IMR-90 (cell line): Measurements from ENCODE around the gene NEGR1. TPM values are rescaled to one million over a fixed set of nuclear protein-coding genes. Genes with fewer than 3 reads are reported as not detected.

Experiments used
- ATAC-seq: fragments of 200-7000 bp; cut with Tn5 transposase; 2 replicates; pipeline ENCODE4 v1.9.1; 2020; ENCODE audit warnings: low read depth, mild to moderate bottlenecking, moderate library complexity
- BruUV-seq: library from RNA; stranded (reverse); fragments of 400-500 nt; replicated peaks from 2 replicates; lab custom pipeline; 2021; lab: Mats Ljungman, UMichigan
- CTCF ChIA-PET: fragments of 300-600 bp; formaldehyde crosslinking; extraction: SDS; loops from one replicate; lab custom pipeline; 2021; ENCODE audit warnings: antibody characterized with exemption; lab: Yijun Ruan, JAX
- POLR2A ChIA-PET: fragments of 300-600 bp; sonication (Branson Sonifier 250); formaldehyde crosslinking; loops from one replicate; lab custom pipeline; 2022; ENCODE audit warnings: antibody characterized with exemption; ENCODE audit not compliant: unreplicated experiment; lab: Charles Lee
- DNase-seq: peaks from one replicate; pipeline ENCODE4 v3.0.0; 2013
- H2AFZ ChIP-seq: replicated peaks from 2 replicates; pipeline ENCODE3; 2013; ENCODE audit warnings: low read length, mild to moderate bottlenecking; ENCODE audit not compliant: poor library complexity
- H2AK5ac ChIP-seq: 2 replicates; pipeline ENCODE4 v1.6.1; 2013; ENCODE audit warnings: low read depth, low read length, inconsistent platforms
- H2AK9ac ChIP-seq: replicated peaks from 2 replicates; pipeline ENCODE3; 2013; ENCODE audit warnings: mild to moderate bottlenecking, low read depth, low read length, moderate library complexity; ENCODE audit not compliant: poor library complexity
- H2BK120ac ChIP-seq: 2 replicates; pipeline ENCODE4 v1.6.1; 2013; ENCODE audit warnings: low read depth, low read length, inconsistent platforms
- H2BK15ac ChIP-seq: 3 replicates; pipeline ENCODE4 v1.6.1; 2013; ENCODE audit warnings: low read depth, low read length, inconsistent platforms
- H2BK20ac ChIP-seq: 2 replicates; pipeline ENCODE4 v1.6.1; 2013; ENCODE audit warnings: low read depth, mild to moderate bottlenecking, inconsistent platforms, low read length, moderate library complexity
- H2BK5ac ChIP-seq: 2 replicates; pipeline ENCODE4 v1.6.1; 2013; ENCODE audit warnings: mild to moderate bottlenecking, low read depth, low read length, inconsistent platforms; ENCODE audit not compliant: poor library complexity, severe bottlenecking
- H3K14ac ChIP-seq: replicated peaks from 2 replicates; pipeline ENCODE4 v1.6.1; 2013; ENCODE audit warnings: low read depth, low read length, inconsistent platforms
- H3K18ac ChIP-seq: 2 replicates; pipeline ENCODE4 v1.6.1; 2013; ENCODE audit warnings: low read depth, low read length, control low read depth
- H3K23ac ChIP-seq: 2 replicates; pipeline ENCODE4 v1.6.1; 2013; ENCODE audit warnings: low read depth, low read length, inconsistent platforms
- H3K27ac ChIP-seq: 2 replicates; pipeline ENCODE4 v1.5.1; 2013; ENCODE audit warnings: mild to moderate bottlenecking, control low read depth, low read length; ENCODE audit not compliant: insufficient read depth
- H3K27me3 ChIP-seq: 2 replicates; pipeline ENCODE4 v1.6.1; 2013; ENCODE audit warnings: low read length; ENCODE audit not compliant: control insufficient read depth, insufficient read depth
- H3K36me3 ChIP-seq: 2 replicates; pipeline ENCODE4 v1.6.1; 2013; ENCODE audit warnings: low read length, mixed read lengths; ENCODE audit not compliant: control insufficient read depth, insufficient read depth
- H3K4ac ChIP-seq: 2 replicates; pipeline ENCODE4 v1.6.1; 2013; ENCODE audit warnings: low read depth, low read length, inconsistent platforms
- H3K4me1 ChIP-seq: 2 replicates; pipeline ENCODE4 v1.6.1; 2013; ENCODE audit warnings: low read length, mixed read lengths; ENCODE audit not compliant: control insufficient read depth, insufficient read depth
- H3K4me2 ChIP-seq: 2 replicates; pipeline ENCODE4 v1.6.1; 2013; ENCODE audit warnings: low read depth, mild to moderate bottlenecking, control low read depth, low read length, moderate library complexity
- H3K4me3 ChIP-seq: 2 replicates; pipeline ENCODE4 v1.5.1; 2013; ENCODE audit warnings: low read depth, mild to moderate bottlenecking, control low read depth, low read length, moderate library complexity; ENCODE audit not compliant: insufficient read depth
- H3K56ac ChIP-seq: 2 replicates; pipeline ENCODE4 v1.6.1; 2013; ENCODE audit warnings: low read length, inconsistent platforms; ENCODE audit not compliant: insufficient read depth; ENCODE audit errors: extremely low read depth
- H3K79me1 ChIP-seq, 2 experiments: 2 replicates each; pipeline ENCODE4 v1.6.1; 2013; ENCODE audit warnings: low read length in 2 of 2, inconsistent platforms in 1 of 2, low read depth in 1 of 2
- H3K9ac ChIP-seq: 2 replicates; pipeline ENCODE4 v1.6.1; 2013; ENCODE audit warnings: low read depth, low read length, control low read depth
- H3K9me1 ChIP-seq: 2 replicates; pipeline ENCODE4 v1.6.1; 2013; ENCODE audit warnings: low read length, inconsistent platforms; ENCODE audit not compliant: insufficient read depth
- H3K9me3 ChIP-seq: 2 replicates; pipeline ENCODE4 v1.6.1; 2013; ENCODE audit warnings: low read length; ENCODE audit not compliant: control insufficient read depth, insufficient read depth
- H4K20me1 ChIP-seq: 2 replicates; pipeline ENCODE4 v1.6.1; 2013; ENCODE audit warnings: low read length, inconsistent platforms; ENCODE audit not compliant: insufficient read depth
- H4K5ac ChIP-seq: 2 replicates; pipeline ENCODE4 v1.6.1; 2013; ENCODE audit warnings: mild to moderate bottlenecking, low read depth, low read length, control low read depth
- H4K8ac ChIP-seq, 2 experiments: 2 replicates each; pipeline ENCODE4 v1.6.1; 2013; ENCODE audit warnings: low read depth in 2 of 2, low read length in 2 of 2, control low read depth in 1 of 2, inconsistent platforms in 1 of 2
- H4K91ac ChIP-seq: 2 replicates; pipeline ENCODE4 v1.6.1; 2013; ENCODE audit warnings: low read depth, low read length, inconsistent platforms; ENCODE audit not compliant: insufficient read depth
- CEBPB ChIP-seq: IDR thresholded peaks from 2 replicates; pipeline ENCODE4 v1.6.1; 2012; ENCODE audit warnings: low read depth, low read length, improper control_type of control experiment
- FOS ChIP-seq: fragments of 150-350 bp; IDR thresholded peaks from 2 replicates; pipeline ENCODE4 v1.6.1; 2016; ENCODE audit warnings: low read depth, low read length
- POLR2A ChIP-seq: IDR thresholded peaks from 2 replicates; pipeline ENCODE4 v1.6.1; 2012; ENCODE audit warnings: mild to moderate bottlenecking, low read depth, low read length
- RAD21 ChIP-seq: IDR thresholded peaks from 2 replicates; pipeline ENCODE4 v1.6.1; 2012; ENCODE audit warnings: low read length, improper control_type of control experiment
- RFX5 ChIP-seq: IDR thresholded peaks from 2 replicates; pipeline ENCODE4 v1.8.0; 2012; ENCODE audit warnings: low read depth, mild to moderate bottlenecking, low read length, moderate library complexity
- SMC3 ChIP-seq: fragments of 150-350 bp; IDR thresholded peaks from 2 replicates; pipeline ENCODE4 v1.6.1; 2016; ENCODE audit warnings: low read depth, mild to moderate bottlenecking, antibody characterized with exemption, low read length, moderate library complexity
- WGBS, 2 experiments: methylation state at CpG; one replicate each; pipeline versions ENCODE4 v1.1.5 to v1.1.7; 2013; ENCODE audit warnings: missing lambda C conversion rate in 2 of 2; ENCODE audit not compliant: insufficient read length in 1 of 2; ENCODE audit errors: extremely low coverage in 2 of 2; 5-methylcytosine and 5-hydroxymethylcytosine counted together
- dilution Hi-C: fragments of 300-500 bp; cut with HindIII; formaldehyde crosslinking; loops from one replicate; pipeline ENCODE4 v1.14.3; 2018; ENCODE audit warnings: low sequenced_read_pairs; ENCODE audit not compliant: unreplicated experiment
- in situ Hi-C: fragments of 300-500 bp; cut with MboI; formaldehyde crosslinking; loops from 3 replicates; pipeline ENCODE4 v1.14.3; 2019; ENCODE audit warnings: low sequenced_read_pairs, inconsistent platforms, mixed read lengths
- intact Hi-C: fragments of 100-400 bp; cut with micrococcal nuclease; formaldehyde crosslinking; loops from 2 replicates; pipeline ENCODE4 v1.10.0; 2022
- polyA plus RNA-seq, 3 experiments: library from polyadenylated mRNA; depleted of rRNA; stranded (reverse); fragments of >200 nt; gene quantifications; 2 replicates each; pipeline ENCODE4 v1.2.3, GENCODE V29; 2012; ENCODE audit warnings: low replicate concordance in 1 of 3
- total RNA-seq: library from RNA; depleted of rRNA; stranded (reverse); fragments of >200 nt; gene quantifications from 2 replicates; pipeline ENCODE4 v1.2.3, GENCODE V29; 2012
- TF ChIP-seq, protein P1 (sequence below): conservative IDR thresholded peaks from 2 replicates; pipeline ENCODE4 v1.5.1; 2012; ENCODE audit warnings: mild to moderate bottlenecking, low read depth, low read length, improper control_type of control experiment
- TF ChIP-seq, protein P2 (sequence below): fragments of 150-350 bp; IDR thresholded peaks from 2 replicates; pipeline ENCODE4 v1.6.1; 2017; ENCODE audit warnings: mild to moderate bottlenecking, antibody characterized with exemption, low read length, low read depth

The NEGR1 gene
- total and polyA plus RNA-seq, 2 of the 4 experiments (the other 2 are of a cell fraction), result 5.1 to 9.1 TPM

DNA sequence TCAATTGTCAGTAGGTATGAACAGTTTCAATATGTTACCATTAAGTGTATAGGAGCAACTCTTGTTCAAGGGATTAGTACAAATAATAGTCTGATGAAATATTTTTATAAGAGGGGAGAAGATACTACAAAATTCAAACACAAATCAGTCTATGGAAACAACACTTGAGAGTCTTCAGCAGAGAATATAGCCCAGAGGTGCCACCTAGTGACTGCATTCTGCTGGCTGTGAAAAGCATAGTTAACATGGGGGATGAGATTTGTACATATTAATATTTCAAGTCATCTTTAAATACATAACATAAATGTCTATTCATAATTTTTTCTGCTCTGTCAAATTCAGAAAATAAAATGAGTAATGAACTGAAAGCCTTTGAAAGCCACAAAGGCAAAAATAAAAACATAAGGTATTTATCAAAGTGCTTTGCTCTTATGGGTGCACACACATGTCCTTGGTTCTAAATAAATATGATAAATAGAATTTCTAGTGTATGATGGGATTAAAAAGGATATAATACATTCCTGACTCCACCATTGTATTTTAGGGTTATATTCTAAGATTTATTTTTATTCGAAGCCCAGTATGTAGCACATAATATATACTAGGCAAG is 760.6 kb downstream of the NEGR1 start:
- no peak overlapping the region for H3K4ac ChIP-seq
- no peak overlapping the region for H2AK9ac ChIP-seq
- H4K5ac ChIP-seq, result no peak overlapping the region
- no peak overlapping the region for H3K56ac ChIP-seq
- no peak overlapping the region for H3K27ac ChIP-seq
- no TSS peak for BruUV-seq
- H3K4me3 ChIP-seq, result no peak overlapping the region
- H4K8ac ChIP-seq, result no peak overlapping the region
- H2AK5ac ChIP-seq, result no peak overlapping the region
- in situ Hi-C loops, result no loop called here
- no peak overlapping the region for H2BK5ac ChIP-seq
- H4K20me1 ChIP-seq, result no peaks in the 10 kb centered on the region
- H3K9me1 ChIP-seq, result no peaks in the 10 kb centered on the region
- no peak overlapping the region for H3K23ac ChIP-seq
- no peaks in the 10 kb centered on the region for H3K9me3 ChIP-seq
- no peak overlapping the region for H2AFZ ChIP-seq
- no peak overlapping the region for H3K18ac ChIP-seq
- no peak overlapping the region for H3K14ac ChIP-seq
- no peak overlapping the region for H4K91ac ChIP-seq
- H2BK120ac ChIP-seq, result no peak overlapping the region
- H3K36me3 ChIP-seq, result no peaks in the 10 kb centered on the region
- H3K9ac ChIP-seq, result no peak overlapping the region
- TF ChIP-seq RFX5 (no peak), FOS (no peak), SMC3 (peak; percentile 76), RAD21 (peak; percentile 73), CEBPB (no peak), POLR2A (no peak)
- TF ChIP-seq, protein P1, sequence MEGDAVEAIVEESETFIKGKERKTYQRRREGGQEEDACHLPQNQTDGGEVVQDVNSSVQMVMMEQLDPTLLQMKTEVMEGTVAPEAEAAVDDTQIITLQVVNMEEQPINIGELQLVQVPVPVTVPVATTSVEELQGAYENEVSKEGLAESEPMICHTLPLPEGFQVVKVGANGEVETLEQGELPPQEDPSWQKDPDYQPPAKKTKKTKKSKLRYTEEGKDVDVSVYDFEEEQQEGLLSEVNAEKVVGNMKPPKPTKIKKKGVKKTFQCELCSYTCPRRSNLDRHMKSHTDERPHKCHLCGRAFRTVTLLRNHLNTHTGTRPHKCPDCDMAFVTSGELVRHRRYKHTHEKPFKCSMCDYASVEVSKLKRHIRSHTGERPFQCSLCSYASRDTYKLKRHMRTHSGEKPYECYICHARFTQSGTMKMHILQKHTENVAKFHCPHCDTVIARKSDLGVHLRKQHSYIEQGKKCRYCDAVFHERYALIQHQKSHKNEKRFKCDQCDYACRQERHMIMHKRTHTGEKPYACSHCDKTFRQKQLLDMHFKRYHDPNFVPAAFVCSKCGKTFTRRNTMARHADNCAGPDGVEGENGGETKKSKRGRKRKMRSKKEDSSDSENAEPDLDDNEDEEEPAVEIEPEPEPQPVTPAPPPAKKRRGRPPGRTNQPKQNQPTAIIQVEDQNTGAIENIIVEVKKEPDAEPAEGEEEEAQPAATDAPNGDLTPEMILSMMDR, result peak; percentile 71
- TF ChIP-seq, protein P2, sequence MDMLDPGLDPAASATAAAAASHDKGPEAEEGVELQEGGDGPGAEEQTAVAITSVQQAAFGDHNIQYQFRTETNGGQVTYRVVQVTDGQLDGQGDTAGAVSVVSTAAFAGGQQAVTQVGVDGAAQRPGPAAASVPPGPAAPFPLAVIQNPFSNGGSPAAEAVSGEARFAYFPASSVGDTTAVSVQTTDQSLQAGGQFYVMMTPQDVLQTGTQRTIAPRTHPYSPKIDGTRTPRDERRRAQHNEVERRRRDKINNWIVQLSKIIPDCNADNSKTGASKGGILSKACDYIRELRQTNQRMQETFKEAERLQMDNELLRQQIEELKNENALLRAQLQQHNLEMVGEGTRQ, result no peak
- no CpG with 5 or more reads among the region's 1 CpG for WGBS, 2 experiments
- H2BK15ac ChIP-seq, result no peak overlapping the region
- dilution Hi-C loops, result no loop called here
- ATAC-seq (peak; percentile 78), DNase-seq (peak; percentile 43)
- H3K4me1 ChIP-seq, result no peaks in the 10 kb centered on the region
- no peak overlapping the region for H2BK20ac ChIP-seq
- H3K27me3 ChIP-seq, result no peaks in the 10 kb centered on the region
- intact Hi-C loops, result loop anchor here (2.0 kb wide), 2 partner anchors 325 to 427 kb away; no protein-coding TSS in a partner anchor
- ChIA-PET POLR2A (no interaction called here), CTCF (no interaction called here)
- no peak overlapping the region for H3K4me2 ChIP-seq
- H3K79me1 ChIP-seq, result no peaks in the 10 kb centered on the region
